NCI-H774 (cell line): ENCODE measurements around the gene GLYR1.
"Not testable (repeated sequence)": the region's sequence is repeated elsewhere in the genome, so short reads cannot be mapped to it uniquely, and the experiment has no call there.

Experiments used
- DNase-seq: peaks from one replicate; lab custom pipeline; 2025; lab: John Stamatoyannopoulos, UW

GLYR1 gene

DNA sequence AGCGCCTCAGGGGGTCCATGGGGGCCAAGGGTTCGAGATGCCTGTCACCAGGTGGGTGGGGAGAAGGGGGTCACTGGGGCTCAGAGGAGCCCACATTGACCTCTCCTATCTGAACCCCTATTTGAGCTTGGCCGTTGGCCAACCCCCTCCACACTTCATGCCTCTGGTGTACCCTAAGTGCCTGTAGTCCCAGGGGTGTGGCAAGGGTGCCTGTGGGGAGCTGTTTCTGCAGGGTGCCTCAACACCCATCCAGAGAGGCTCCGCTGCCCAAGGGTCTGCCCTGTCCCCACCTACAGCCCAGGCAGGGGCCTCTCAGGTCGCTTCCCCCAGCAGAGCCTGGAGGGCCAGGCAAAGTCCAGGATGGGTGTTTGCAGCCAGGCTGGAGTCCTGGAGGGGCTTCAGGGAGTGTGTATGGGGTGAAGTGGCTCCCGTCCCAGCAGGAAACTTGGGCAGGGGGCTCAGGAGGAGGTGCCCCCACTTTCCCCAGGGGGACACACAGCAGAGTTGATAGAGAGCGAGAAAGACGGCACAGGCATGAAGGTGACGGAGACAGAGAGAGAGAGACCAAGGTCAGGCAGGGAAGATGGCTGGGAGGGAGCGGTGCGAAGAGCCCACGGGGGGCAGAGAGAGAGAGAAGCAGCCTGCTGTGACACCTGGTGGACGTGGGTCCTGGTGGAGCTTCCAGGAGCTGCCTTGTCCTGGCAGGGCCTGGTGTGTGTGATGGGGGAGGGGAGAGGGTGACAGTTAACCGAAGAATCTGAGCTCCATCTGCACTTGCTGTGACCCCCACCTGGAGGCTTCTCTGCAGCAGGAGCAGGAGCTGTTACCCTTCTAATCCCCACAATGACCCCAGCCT lies 59.2 kb downstream of the GLYR1 start, which contains the start of gene SEPTIN12:
SEPTIN12 (minus strand) TSS at position 719 of the 856 bp plus-strand sequence; CDS start at position 19, 700 bp downstream.
- no peak for DNase-seq

DNA sequence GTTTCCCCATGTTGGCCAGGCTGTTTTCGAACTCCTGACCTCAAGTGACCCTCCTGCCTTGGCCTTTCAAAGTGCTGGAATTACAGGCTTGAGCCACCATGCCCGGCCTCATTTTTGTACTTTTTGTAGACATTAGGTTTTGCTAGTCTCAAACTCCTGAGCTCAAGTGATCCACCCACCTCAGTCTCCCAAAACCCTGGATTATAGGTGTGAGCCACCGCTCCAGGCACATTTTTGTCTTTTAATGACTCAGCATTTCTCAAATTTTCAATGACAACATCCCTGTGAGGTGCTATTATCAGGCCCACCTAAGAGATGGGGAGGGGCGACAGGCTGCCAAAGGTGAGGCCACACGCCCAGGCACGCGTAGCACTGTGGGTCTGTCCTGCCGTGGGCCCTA lies 60.0 kb downstream of the GLYR1 start:
- no peak for DNase-seq

- DNase-seq, result no peak
These were observed 61.2 kb downstream of the GLYR1 start for GRCh38 chr16:4785758-4786433.

- DNase-seq, result not testable (repeated sequence)
These were observed 62.6 kb downstream of the GLYR1 start for GRCh38 chr16:4784444-4784987.

DNA sequence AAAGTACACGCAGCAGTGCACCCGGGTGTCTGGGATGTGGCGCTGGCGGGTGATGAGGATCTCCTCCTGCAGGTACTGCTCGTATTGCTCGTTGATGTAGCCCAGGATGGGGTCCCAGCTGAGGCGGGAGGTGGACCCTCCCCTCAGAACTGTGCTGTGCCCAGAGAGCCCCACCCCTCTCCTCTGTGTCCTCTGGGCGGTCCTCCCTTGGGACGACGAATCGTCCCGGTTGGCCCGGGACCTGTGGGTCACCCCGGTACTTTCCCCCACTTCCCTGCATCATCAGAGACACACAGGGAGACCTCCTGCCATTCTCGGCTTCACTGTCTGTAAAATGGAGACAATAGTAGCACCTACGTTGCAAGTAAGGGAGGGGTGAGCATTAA lies 63.1 kb downstream of the GLYR1 start:
- DNase-seq, result no peak

- no peak for DNase-seq
These were observed 63.7 kb downstream of the GLYR1 start for GRCh38 chr16:4783251-4783950.

- DNase-seq, result no peak
These were observed 66.9 kb downstream of the GLYR1 start for GRCh38 chr16:4780235-4780634.

DNA sequence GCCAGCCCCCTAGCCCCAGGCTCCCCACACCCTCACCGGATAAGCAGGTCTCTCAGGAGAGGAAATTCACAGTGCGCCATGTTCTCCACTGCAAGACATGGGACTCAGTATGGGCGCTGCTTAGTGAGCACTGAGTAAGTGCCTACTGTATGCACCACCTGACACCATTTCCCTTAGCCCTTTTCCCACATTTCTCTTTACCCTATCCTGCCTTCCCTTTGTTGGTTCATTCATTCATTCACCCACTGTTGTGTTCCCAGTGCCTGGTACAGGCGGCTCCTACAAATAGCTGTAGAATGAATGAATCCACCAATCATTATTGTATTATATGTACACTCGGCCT lies 69.1 kb downstream of the GLYR1 start:
- DNase-seq, result no peak

- DNase-seq, result no peak
These were observed 69.6 kb downstream of the GLYR1 start for GRCh38 chr16:4777339-4778049.

DNA sequence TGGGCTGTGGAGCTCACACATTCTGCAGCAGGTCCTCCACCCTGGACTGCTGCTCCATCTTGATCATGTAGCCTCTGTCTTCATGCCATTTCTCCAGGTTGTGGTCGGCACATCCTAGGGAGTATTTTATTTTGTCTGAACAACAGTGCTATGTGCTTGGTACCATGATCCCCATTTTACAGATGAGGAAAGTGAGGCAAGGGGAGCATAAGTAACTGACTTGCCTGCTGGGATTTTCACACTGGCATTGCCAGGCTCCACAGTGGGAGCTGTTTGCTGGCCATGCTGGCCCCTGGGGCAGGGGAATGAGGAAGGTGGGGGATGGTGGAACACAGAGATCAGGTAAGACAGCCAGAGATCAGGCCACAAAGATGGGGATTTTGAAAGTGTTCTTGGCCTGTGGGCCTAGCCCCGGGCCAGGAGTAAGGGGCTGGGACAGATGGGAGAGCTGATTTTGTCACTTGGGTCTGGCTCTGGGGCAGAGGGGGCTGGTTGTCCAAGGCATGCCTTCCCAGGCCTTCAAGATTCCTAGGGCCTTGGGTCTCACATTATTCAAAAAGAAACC lies 70.9 kb downstream of the GLYR1 start:
- DNase-seq, result no peak

GRCh38 chr16:4775005-4775404 lies 72.1 kb downstream of the GLYR1 start:
- no peak for DNase-seq

- no peak for DNase-seq
These were observed 74.7 kb downstream of the GLYR1 start for GRCh38 chr16:4772351-4772750.

DNA sequence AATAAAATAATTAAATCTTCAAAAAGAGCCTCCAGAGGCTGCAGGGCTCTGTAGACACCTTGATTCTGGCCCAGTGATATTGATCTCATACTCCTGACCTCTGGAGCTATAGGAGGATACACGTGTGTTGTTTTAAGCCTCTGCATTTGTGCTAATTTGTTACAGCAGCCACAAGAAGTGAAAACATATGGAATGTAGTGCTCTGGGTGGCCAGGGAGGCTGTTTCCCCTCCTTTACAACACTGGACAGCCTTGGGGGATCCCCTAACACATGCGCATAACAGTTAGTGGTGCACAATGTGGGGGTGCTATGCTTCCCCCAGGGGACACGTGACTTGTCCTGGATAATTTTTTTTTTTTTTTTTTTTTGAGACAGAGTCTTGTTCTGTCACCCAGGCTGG lies 75.4 kb downstream of the GLYR1 start:
- DNase-seq, result no peak

DNA sequence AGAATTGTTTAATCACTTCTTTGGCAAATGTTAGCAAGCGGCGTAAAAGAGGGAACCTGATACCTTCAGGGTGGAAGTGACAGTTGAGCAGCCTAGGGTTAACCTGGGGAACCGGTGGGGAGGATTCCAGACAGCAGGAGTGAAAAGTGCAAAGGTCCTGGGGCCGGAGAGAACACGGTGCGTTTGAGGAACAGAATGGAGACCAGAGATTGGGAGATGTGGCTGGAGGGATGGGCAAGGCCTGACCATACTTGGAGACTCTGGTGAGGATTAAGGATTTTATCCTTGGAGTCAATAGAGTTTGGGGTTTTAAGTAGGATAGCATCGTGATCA lies 77.8 kb downstream of the GLYR1 start:
- DNase-seq, result no peak

DNA sequence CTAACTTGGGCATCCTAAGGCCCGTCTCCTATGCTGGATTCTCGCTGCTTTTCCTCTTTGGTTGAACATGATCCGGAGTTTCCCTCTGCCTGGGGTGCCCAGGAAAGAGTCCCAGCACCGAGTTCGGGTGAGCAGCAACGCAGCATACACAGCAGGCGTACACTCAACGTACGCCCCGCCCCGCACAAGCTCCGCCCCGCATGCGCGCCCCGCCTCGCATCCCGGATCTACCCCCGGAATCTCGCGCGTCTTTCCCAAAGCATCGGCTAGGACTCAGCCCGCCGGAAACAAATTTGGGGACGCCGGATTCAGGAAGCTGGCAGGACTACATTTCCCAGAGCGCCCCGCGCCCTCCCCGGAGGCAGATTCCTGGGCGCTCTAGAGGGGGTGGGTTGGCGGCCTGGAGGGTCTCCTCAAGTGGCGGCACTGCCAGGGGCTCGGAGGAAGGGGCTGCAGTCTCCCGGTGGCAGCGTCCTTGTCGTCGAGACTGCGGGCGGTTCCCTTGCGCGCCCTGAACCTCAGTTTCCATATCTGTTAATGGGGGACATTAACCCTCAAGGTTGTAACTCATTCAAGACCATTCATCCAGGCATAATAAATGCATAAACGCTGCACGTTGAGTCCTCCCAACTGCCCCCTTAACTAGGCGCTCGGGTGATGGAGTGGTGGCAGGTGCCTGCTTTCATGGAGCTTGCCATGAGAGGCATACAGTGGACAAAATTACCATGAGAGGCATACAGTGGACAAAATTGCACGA lies 78.4 kb downstream of the GLYR1 start:
- DNase-seq, result peak; percentile 96

- no peak for DNase-seq
These were observed 79.1 kb downstream of the GLYR1 start for GRCh38 chr16:4767872-4768548.

- DNase-seq, result peak; percentile 94
These were observed 80.0 kb downstream of the GLYR1 start, which contains the start of gene ZNF500 for GRCh38 chr16:4766875-4767628. ZNF500 (minus strand) TSS chr16:4767162; CDS start chr16:4765978, 1,184 bp downstream.

DNA sequence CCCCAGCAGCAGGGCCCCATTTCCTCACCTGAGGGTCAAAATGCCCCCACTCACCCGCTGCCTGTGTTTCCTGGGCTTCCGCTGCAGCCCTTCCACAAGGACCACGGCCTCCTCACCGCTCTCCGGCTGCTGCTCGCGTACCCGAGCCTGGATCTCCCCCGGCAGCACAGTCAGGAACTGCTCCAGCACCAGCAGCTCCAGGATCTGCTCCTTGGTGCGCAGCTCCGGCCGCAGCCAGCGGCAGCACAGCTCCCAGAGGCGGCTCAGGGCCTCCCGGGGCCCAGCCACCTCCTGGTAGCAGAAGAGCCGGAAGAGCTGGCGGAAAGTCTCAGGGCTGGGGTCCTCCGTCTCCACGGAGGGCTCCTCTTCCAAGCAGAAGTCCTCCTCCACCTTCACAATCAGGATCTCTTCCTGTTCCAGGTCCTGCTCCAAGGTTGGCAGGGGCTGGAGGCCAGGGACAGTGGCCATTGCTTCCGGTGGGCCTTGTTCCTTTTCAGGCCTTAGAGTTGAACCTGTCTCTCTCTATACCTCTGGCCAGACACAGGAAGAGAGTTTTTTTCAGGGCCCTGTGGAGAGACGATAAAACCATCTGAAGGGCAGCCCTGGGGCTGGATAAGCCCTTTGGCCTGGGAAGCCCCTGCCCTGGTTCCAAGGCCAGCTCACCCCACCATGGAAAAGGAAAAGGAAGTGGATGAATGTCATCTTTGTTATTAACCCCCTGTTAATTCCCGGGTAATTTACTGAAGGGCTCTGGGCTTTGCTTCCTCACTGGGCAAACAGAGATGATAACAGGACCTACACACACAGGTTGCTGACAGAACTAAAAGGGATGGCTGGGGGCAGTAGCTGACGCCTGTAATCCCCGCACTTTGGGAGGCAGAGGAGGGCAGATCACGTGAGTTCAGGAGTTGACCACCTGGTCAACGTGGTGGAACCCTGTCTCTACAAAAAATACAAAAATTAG lies 81.3 kb downstream of the GLYR1 start:
- no peak for DNase-seq
